NCI-H2029 (cell line): Measurements from ENCODE around the gene BST1.
"Not testable (repeated sequence)": the region's sequence is repeated elsewhere in the genome, so short reads cannot be mapped to it uniquely, and the experiment has no call there.

Experiments
- DNase-seq: peaks from one replicate; lab custom pipeline; 2025; lab: John Stamatoyannopoulos, UW

BST1 gene

GRCh38 chr4:15746110-15746509 lies 43.2 kb downstream of the BST1 start:
- DNase-seq: no peak

GRCh38 chr4:15749001-15749400 lies 46.1 kb downstream of the BST1 start:
- DNase-seq: no peak

DNA sequence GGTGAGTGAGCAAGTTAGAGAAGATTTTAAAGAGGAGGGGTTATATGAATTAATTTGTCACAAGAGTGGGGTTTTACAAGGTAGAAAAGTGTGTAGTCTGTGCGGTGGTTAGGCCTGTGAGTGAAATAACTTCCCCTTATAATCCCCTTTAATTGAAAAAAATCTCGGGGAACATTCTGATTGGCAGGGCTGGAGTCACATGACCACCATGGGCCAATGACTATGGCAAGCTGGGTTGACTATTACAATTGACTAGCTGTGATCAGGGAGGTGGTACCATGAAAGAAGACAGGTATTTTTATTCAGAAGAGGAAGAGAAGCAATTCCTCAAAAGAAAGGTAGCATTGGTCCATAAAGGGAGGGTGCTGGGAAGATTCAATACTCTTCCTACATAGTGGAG lies 48.3 kb downstream of the BST1 start:
- DNase-seq: no peak

GRCh38 chr4:15753081-15753480 lies 50.2 kb downstream of the BST1 start:
- no peak for DNase-seq

- no peak for DNase-seq
These were observed 50.9 kb downstream of the BST1 start for GRCh38 chr4:15753786-15754185.

DNA sequence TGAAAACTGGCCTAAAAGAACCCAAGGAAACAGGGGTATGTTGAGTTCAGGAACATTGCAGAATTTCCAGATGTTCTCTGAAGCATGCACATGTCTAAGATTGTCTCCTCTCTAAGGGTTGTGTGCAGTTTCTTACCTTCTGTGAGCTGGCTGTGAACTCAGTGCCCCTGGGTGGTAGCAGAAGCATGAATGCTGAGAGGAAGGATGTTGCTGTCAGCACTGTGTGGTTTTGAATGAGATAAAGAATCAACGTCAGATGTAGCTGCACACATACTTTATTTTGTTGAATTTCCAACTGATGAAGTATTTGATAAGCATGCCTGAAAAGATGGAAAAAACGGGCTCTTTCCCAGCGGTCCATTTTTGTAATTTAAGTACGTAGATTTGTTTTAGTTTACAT lies 51.5 kb downstream of the BST1 start:
- DNase-seq: no peak

DNA sequence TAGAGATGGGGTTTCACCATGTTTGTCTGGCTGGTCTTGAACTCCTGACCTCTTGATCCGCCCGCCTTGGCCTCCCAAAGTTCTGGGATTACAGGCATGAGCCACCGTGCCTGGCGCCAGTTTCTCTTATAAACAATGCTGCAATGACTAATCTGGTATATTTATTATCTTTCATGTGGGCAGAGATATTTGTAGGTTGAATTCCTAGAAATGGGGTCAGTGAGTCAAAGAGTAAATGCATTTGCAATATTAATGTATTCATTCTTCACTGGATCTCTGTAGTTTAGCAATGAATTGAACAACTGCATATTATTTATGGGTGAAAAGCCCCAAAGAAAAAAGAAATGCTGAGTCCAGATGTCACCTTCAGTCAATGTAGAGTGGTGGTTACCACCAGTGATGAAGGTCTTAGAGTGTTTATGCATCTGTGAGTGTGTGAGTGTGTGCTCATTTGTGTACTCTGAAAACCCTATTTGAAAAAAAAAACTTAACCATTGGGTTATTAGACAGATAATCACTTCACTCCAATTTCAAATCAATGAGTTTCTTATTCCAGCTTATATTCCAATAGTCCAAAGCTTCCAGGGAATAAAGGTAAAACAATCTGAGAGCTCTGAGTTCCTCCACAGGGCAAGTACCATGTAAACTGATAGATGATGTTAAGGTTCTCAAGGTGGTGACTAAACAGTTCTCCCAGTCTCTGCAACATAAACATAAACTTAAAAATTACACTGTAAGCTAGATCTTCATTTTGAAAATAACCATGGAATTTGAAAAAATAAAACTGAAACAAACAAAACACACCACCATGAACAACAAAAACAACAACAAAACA lies 52.7 kb downstream of the BST1 start:
- no peak for DNase-seq

- DNase-seq: no peak
These were observed 53.5 kb downstream of the BST1 start for GRCh38 chr4:15756361-15756861.

DNA sequence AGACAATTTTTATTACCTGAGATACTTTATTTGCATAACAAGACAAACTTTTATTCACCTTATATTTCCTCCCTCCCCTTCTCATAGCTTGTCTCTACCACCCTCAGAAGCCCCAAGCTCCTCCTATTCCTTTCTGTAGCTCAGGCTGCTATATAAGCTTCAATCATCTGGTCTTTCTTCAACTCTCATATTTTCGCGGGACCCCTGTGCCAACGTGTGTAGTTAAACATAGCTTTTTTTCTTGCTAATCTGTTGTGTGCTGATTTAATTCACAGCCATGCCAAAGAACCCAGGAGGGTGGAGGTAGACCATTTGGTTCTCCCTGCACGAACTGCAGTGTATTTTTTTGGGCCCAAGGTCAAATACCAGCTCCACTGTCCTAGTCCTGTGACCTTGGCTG lies 54.2 kb downstream of the BST1 start:
- no peak for DNase-seq

DNA sequence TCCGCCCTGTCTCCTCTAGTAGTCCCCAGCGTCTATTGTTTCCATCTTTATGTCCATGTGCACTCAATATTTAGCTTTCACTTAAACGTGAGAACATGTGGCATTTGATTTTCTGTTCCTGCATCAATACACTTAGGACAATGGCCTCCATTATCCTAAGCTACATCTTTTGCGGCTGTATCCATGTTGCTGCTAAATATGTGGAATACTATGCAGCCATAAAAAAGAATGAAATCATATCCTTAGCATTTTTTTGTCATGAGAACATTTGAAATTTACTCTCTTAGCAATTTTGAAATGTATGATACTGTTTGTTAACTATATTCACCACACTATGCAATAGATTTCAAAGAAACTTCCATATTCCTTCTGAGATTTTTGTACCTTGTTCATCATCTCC lies 55.4 kb downstream of the BST1 start:
- no peak for DNase-seq

- DNase-seq: not testable (repeated sequence)
These were observed 59.6 kb downstream of the BST1 start for GRCh38 chr4:15762460-15762859.

DNA sequence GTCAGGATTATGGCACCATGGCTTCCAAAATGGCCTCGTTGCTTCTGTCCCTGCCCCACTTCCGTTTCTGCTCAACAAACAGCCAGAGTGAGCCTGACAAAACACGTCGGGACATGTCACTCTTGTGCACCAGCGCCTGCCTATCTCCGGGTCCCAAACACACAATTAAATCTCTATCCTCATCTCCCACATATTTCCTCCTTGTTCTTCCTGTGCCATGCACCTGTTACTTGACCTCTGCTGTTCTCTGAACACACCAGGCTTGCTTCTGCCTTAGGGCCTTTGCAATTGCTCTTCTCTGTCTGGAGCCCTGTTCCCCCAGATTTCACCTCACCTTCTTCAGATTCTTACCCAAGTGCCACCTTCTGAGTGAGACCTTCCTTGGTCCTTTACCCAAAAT lies 62.5 kb downstream of the BST1 start:
- no peak for DNase-seq

DNA sequence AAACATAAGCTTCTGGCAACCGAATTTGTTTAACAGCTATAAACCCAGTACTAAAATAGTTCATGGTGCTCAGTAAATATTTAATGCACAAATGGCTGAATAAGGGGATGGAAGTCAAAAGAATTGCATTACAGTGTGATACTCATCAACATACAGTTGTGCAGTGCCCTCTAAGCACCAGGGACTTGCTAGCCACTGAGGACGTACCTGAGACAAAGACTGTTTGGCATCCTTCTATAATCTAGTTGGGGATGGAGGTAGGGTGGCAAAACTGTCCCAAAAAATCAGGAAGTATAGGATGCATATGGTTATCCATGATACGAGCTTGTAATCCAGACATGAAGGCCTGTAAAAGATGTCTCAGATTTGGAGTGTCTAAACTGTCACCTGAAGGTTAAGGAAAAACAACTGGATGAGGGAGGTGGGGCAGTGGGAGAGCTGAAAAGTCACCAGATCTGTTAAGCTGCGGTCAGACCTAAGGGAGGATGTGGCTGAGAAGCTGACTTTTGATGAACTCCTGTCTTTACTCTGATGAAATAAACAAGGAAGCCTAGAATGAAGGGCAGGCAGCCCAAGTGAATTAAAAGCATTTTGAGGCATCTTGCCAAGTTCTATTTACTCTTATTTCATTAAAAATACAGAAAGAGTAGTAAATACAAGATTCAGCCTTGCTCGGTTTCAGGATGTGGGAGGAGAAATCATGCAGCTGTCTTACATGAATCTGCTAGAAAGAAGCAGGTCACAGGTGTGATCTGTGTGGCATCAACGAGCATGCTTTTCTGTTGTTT lies 63.2 kb downstream of the BST1 start:
- DNase-seq: no peak

DNA sequence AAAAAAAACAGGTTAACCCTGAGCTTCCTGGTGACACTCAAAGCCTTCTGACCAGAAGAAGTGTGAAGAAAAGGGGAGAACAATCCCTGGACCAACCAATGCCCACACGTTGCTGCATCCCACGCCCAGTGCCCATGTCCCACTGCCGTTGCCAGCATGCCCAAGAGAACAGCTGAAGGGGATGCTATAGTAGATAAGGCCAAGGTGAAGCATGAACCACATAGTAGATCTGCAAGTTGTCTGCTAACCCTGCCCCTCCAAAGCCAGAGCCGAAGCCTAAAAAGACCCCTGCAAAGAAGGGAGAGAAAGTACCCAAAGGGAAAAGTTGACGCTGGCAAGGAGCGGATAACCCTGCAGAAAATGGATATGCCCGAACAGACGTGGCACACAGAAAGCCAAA lies 64.0 kb downstream of the BST1 start:
- no peak for DNase-seq

GRCh38 chr4:15769202-15769601 lies 66.3 kb downstream of the BST1 start:
- no peak for DNase-seq

- DNase-seq: no peak
These were observed 68.6 kb downstream of the BST1 start for GRCh38 chr4:15771216-15772058.

GRCh38 chr4:15774020-15774420 lies 71.2 kb downstream of the BST1 start:
- no peak for DNase-seq

GRCh38 chr4:15776871-15777648 lies 74.2 kb downstream of the BST1 start:
- DNase-seq: no peak

GRCh38 chr4:15777697-15778288 lies 74.9 kb downstream of the BST1 start:
- no peak for DNase-seq

- no peak for DNase-seq
These were observed 75.7 kb downstream of the BST1 start, which contains the start of gene CD38 for GRCh38 chr4:15778289-15779241. Gene CD38 (plus strand): TSS chr4:15778328. CDS start chr4:15778415, 87 bp downstream.
